ENCODE data around the gene PARD3.

The PARD3 gene

GRCh38 chr10:34251177-34251576, 563.9 kb downstream of the PARD3 start:
- no peak overlapping the region for H3K4me3 ChIP-seq (ENCODE audit: low read depth, low read length)
- no peak for TF ChIP-seq CTCF (IDR thresholded peaks at IDR 0.05; ENCODE audit: insufficient read depth, low read length, missing control alignments)
- no peak for DNase-seq (ENCODE audit: low read depth, low spot score)
- ChIA-PET POLR2A (no interaction called here), CTCF (no interaction called here)

- DNase-seq (ENCODE audit: low read depth, low spot score): no peak
- ChIA-PET CTCF (no interaction called here), POLR2A (no interaction called here)
- no peak overlapping the region for H3K4me3 ChIP-seq (ENCODE audit: low read depth, low read length)
- no peak for TF ChIP-seq CTCF (IDR thresholded peaks at IDR 0.05; ENCODE audit: insufficient read depth, low read length, missing control alignments)
These were observed 564.4 kb downstream of the PARD3 start for GRCh38 chr10:34250722-34251121.

- no peak for TF ChIP-seq CTCF (IDR thresholded peaks at IDR 0.05; ENCODE audit: insufficient read depth, low read length, missing control alignments)
- DNase-seq (ENCODE audit: low read depth, low spot score): no peak
- no peak overlapping the region for H3K4me3 ChIP-seq (ENCODE audit: low read depth, low read length)
- ChIA-PET POLR2A (interaction anchor here (0.6 kb wide), 1 partner anchor 17 kb away, joined by 3 read pairs; no protein-coding TSS in a partner anchor), CTCF (no interaction called here)
These were observed 565.5 kb downstream of the PARD3 start for GRCh38 chr10:34249634-34250033.

- ChIA-PET CTCF (no interaction called here), POLR2A (no interaction called here)
- TF ChIP-seq CTCF (IDR thresholded peaks at IDR 0.05; ENCODE audit: insufficient read depth, low read length, missing control alignments): no peak
- no peak for DNase-seq (ENCODE audit: low read depth, low spot score)
- no peak overlapping the region for H3K4me3 ChIP-seq (ENCODE audit: low read depth, low read length)
These were observed 567.5 kb downstream of the PARD3 start for GRCh38 chr10:34247560-34247959.

GRCh38 chr10:34244756-34245484, 570.2 kb downstream of the PARD3 start:
- no peak overlapping the region for H3K4me3 ChIP-seq (ENCODE audit: low read depth, low read length)
- ChIA-PET CTCF (no interaction called here), POLR2A (no interaction called here)
- no peak for DNase-seq (ENCODE audit: low read depth, low spot score)
- no peak for TF ChIP-seq CTCF (IDR thresholded peaks at IDR 0.05; ENCODE audit: insufficient read depth, low read length, missing control alignments)

GRCh38 chr10:34241226-34242000, 573.7 kb downstream of the PARD3 start:
- no peak for TF ChIP-seq CTCF (IDR thresholded peaks at IDR 0.05; ENCODE audit: insufficient read depth, low read length, missing control alignments)
- ChIA-PET CTCF (no interaction called here), POLR2A (no interaction called here)
- H3K4me3 ChIP-seq (ENCODE audit: low read depth, low read length): no peak overlapping the region
- DNase-seq (ENCODE audit: low read depth, low spot score): no peak

Data from AG04449 (cell line).